HG02610 (cell line): ENCODE results near the gene DHRS7.

Source experiments
- ATAC-seq: cut with Tn5 transposase; IDR thresholded peaks from one replicate; pipeline ENCODE4 v1.9.1; 2021; ENCODE audit warnings: mild to moderate bottlenecking, moderate library complexity; ENCODE audit not compliant: unreplicated experiment

The DHRS7 gene

DNA sequence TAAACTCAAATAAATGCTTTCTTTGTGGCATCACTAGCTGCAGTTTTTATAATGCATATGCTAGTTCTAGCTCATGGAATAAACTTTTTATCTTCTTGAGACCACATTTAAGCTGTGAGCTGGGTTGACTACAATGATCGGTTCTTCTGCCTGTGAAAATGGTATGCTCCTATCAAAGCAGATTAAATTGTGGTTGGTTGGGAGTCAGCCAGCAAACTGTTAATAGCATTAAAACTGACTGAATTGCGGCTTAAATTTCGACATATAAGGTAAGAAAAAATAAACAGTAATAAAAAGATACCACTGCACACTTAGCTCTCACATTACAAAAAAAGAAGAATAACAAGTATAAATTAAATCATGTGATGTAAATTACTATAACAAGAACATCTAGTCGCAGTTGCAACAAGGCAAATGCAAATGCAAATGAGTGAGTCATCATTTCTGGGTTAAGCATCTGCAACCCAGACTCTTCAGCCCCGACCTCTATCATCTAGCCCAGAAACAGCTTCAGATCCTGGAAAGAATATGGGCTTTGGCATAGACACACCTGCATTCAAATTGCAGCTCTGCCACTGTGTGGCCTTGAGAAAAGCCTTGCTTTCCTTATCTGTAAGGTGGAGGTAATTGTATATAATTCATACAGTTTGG is 19.8 kb upstream of the DHRS7 start:
- no peak for ATAC-seq

DNA sequence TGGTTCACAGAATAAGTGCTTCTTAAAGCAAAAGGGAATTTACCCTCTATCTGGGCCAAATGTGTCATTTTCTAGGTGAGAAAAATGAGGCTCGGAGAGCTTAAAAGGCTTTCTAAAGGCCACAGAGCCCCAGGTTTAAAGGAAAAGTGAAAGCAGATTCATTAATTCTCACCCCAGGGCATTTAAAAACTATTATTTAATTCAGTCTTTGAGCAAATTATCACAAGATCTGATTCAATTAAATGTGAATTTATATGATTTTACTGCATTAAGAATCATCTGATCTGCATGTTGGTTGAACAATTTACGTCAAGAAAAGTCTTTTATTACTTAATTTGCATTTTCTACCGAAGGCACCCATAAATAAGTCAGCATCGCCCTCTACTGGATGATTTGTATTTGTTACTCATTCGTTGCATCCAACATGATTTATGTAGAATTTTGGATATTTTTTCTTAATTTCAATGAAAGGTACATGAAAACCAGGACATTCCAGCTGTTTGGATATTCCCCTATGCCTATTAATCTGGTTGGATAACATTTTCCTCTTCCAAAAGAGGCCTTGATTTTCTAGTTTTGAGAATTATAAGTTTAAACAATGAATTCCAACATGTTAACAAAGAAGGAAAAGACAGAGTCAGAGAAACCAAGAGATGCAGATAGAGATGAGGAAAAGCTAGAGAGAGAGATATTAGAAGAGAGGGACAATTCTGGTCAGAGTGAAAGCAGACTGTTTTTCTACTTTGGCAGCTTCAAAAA is 19.1 kb upstream of the DHRS7 start:
- peak; percentile 48 for ATAC-seq

DNA sequence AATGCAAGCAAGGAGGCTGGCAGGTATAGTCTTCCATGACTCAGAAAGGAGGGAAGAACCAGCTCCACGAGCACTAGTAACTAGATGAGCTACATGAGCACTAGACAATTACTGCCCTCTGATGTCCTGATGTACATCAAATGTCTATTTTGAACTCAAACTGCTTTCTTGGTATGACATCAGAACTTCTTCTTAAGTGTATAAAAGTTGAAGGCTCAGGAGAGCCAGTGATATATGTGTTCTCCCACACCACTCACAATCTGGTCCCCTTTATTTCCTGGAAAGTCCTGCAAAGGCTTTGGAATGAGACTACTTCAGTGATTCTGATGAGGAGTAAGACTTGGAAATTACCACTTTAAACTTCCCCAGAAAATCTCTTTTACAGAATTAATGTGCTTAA is 18.5 kb upstream of the DHRS7 start:
- ATAC-seq, result peak; percentile 55

DNA sequence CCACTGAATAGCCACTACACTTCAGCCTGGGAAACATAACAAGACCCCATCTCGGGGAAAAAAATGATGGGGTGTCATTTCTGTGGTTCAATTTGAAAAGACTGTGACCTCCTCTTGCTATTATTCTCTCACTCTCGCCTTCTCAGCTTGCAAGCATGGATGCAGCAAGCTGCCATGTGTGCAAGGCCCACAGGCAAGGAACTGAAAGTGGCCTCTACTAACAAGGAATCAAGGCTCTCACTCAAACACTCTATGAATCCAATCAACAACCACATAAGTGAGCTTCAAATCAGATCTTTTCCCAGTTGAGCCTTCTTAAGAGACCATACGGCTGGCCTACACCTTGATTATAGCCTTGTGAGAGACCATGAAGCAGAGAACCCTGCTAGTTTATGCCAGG is 17.9 kb upstream of the DHRS7 start:
- peak; percentile 17 for ATAC-seq

DNA sequence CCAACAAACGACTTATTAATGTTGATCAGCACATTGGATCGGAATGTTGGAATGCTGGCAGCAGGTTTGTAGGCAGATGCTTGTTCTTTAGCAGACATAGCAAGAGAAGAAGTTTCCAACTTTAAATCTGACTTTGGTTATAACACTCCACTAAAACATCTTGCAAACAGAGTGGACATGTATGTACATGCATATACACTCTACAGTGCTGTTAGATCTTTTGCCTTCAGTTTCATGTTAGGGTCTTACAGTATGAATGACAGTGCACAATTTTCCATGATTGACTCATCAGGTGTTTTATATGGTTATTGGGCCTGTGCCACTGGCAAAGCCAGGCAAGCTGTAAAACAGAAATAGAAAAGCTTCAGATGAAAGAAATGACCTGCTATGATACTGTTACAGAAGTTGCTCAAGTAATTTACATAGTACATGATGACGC is 14.3 kb upstream of the DHRS7 start:
- no peak for ATAC-seq

DNA sequence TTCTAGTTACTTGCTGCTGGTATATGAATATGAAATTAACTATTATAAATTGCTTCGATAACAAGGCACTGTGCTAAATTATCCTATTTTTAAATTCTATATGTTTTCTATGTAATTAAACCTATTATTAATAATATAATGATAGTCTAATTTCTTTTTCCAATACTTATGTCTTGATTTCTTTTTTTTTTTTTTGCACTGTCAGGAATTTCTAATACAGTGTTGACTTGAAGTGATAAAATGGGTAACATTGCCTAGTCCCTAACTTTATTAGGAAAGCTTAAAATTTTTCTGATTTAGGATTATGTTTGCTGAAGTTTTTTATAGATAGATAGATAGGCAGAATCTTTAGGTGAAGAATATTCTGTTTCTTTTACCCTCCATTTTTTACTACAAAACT is 13.6 kb upstream of the DHRS7 start:
- ATAC-seq, result no peak

DNA sequence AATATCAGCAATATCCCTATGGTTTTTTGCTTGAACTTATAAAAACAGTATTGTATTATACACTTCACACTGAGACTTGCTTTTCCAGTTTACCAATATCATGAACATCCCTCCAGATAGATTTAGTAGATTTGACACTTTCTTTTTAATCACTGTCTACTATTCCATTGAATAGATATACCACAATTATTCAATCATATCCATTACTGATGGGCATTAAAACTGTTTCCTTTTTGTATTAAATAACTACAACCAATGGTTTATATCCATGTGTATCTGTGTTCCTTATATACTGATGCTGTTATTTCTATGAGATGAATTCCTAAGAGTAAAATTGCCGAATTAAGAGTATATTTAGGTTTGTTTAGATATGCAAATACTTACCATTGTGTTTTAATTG is 13.0 kb upstream of the DHRS7 start:
- ATAC-seq, result no peak

DNA sequence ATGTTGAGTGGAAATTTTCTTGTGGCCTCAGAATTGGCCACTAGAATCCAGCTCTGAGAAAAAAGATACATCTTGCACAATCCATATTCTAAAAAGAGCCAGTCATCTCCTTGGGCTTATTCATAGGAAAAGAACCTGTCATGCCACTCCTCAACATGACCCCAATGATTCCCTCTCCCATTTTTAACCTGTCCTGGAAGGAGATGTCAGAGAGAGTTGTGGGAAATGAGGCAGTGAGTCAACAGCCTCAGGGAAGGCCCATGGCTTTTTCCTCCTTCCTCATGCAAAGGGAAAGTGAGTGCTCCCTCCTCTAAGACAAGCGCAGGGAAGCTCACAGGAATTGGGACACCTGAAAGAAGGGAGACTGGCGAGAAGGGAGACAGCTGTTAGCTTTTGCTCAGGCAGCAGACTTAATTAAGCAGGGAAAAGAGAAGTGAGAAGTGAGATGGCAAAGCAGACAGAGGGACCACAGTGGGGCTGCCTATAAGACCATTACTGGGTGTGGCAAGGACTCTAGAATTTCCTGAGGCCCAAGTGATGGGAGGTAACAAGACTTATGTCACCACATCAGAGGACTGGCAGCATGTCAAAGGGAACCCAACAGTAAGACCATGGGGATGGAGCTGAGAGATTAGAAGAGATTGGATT is 10.2 kb upstream of the DHRS7 start:
- ATAC-seq, result no peak

DNA sequence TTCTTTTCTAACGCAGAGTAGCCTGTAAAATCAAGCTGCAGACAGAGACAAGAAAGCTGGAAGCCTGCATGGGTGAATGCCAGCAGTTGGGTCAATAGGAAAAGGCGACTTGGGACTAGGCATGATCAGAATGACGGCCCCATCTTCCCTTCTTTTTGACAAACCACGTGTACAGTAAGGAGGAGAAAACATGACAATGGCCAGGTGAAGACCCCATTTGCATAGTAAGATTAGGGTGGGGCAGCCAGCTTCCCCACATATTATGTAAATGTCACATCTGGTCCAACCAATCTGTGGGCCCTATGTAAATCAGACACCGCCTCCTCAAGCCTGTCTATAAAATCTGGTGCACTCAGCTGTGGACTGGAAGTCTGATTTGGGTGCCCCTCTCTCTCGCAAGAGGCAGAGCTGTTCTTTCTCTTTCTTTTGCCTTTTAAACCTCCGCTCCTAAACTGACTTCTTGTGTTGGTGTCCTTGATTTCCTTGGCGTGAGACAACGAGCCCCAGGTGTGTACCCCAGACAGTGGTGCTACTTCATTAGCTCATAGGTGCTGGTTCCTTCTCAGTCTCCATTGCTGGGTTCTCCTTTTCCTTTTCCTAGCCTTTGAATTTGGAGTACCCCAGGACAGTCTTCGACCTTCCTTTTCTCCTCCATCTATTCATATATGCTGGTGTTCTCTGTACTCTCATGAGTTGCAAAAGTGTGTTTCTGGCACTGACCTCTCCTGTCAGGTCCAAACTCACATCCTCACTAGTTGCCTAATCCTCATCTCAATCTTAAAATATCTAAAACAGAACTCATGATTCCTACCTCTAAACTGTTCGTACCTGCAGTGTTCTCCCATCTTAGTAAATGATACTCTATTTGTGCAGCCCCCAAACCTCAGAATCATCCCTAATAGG is 9.4 kb upstream of the DHRS7 start:
- ATAC-seq, result no peak

DNA sequence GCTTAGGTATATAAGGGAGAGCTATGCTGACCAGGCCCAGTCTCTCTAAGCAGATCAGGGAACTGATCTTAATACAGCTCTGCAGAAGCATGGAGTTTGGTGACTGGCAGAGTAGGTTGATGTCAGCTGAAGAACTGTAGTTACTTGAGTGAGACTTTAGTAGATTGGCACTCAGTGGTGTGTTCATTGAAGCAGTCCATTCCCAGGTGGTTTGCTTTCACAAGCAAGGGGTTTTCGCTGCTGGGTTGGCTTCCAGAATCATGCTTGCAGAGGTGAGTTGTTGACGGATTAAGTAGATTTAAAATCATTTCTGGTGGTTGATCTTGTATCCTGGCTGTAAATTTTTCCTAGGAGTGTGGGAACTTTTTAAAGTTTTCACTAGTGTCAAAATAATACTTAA is 6.5 kb upstream of the DHRS7 start:
- no peak for ATAC-seq

DNA sequence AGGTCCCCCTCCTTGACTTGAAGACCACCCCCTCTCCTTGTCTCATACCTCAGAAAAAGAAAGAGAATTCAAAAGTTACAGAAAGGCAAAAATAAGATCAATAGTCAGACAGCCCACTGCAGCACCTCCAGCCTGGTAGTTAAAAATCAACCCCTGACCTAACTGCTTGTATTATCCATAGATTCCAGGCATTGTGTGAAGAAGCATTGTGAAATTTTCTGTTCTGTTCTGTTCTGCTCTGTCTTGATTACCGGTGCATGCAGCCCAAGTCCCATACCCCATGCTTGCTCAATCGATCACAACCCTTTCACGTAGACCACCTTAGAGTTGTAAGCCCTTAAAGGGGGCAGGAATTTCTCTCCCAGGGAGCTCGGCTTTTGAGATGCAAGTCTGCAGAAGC is 5.8 kb upstream of the DHRS7 start:
- no peak for ATAC-seq

DNA sequence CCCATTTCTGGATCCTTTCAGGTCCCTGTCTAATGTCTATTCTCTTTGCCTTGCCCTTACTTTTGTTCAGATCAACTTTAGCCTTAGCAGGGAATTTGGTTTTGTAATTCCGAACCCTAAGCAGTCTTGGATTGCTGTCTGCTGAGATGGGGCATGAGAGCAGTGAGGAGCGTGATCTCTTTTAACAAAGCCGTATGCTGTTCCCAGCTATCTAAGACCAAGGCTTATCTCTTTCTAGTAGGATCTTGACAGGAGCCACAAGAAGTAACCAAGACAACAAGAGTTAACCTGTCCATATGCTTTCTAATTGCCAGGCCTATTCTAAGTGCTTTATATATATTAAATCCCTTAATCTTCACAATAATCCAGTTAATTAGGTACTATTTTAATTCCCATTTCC is 4.5 kb upstream of the DHRS7 start:
- no peak for ATAC-seq

DNA sequence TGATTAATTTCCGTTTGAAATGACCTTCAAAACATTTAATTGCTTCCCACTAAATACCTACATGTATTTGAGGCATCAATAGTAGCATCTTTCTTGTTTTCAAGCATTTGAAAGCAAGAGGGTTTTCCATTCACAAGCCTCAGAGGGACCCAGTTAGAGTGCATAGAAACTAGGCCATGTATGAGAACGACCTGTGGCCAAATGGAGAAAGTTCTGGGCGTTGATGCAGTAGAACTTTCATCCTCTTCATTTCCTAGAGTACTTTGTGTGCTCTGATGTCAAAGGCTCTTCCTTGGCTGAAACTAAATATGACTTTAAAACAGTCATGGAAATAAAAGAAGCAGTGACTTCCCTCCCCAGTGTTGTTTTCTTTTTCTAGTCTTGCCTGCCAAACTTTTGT is 944 bp upstream of the DHRS7 start:
- ATAC-seq, result no peak

DNA sequence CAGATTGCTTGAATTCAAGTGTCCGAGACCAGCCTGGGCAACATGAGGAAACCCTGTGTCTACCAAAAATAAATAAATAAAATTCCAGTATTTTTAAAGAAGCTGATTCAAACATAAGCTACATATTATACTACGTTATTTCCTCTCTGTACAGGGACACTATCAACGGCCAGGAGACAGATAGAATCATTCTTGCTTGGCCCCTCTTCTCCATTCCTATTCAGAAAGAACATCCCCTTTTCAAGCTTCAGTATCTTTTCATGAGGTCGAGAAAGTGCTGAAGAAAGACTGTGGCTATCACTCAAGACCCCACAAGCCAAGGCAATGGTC is 314 bp upstream of the DHRS7 start:
- peak; percentile 9 for ATAC-seq

DNA sequence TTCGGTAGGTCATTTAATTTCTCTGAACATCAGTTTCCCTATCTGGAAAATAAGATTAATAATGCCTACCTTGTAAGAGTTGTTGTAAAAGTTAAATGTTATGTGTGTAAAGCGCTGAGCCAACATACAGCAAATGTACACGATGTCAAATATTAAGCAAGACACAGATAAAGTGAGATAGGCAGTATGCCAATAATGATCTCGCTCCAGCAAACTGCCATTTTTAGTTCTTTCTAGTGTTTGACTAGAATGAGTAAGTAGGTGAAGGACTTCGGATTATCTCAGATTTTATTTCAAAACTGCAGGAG is 840 bp downstream of the DHRS7 start:
- ATAC-seq, result peak; percentile 5

DNA sequence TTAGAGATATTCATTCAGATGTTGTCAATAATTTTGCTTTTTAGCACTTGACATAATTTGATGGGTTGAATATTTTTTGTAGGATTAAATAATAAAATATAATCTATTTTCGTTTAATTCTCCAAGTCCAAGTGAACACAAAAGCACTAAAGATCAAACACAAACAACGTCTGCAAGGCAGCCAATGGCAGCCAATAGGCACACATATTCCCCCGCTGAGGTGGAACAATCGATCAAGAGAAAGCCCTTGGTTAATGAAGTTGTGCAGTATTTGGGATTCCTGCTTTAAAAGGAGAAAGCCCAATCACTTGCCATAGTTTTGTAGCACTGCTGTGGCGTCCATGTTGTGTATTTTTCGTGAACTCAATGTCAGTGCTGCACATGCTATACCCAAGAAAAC is 1.5 kb downstream of the DHRS7 start:
- no peak for ATAC-seq

DNA sequence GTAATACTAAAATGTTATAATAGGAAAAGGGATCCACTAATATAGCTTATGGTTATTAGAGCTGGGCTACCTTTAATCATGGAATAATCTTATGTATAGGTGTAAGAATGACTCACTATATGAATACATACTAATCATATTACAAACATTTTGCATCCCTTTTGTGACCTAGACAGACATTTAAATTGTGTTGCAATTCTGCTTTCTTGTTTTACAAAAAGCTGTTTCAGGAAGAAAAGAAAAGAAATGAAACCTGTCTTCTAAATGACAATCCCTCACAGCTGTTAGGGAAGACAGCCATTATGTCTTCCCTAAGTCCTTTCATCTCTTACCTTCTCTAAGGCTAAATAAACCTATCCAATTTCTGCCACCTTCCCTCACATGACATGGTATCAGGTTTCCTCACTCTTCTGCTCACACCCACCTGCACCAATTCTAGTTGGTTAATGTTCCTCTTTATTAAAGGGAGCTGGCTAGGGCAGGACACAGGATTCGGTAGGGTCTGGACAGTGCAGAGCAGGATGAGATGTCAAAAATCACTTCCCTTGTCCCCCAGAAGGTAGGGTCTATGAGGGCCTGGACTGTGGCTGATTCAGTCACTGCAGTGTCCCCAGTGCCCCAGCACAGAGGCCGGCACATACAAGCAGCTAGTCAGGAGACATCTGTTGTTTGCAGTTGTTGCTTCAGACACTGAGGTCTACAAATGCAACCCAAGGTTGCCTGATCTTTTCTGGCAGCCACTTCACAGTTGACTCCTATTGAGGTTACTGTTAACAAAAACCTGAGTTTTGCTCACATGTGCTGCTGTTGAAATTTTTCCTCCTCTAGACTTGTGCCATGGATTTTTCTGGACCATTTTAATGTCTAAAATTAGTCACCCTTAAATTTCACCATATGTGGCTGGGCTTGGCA is 3.7 kb downstream of the DHRS7 start:
- no peak for ATAC-seq

DNA sequence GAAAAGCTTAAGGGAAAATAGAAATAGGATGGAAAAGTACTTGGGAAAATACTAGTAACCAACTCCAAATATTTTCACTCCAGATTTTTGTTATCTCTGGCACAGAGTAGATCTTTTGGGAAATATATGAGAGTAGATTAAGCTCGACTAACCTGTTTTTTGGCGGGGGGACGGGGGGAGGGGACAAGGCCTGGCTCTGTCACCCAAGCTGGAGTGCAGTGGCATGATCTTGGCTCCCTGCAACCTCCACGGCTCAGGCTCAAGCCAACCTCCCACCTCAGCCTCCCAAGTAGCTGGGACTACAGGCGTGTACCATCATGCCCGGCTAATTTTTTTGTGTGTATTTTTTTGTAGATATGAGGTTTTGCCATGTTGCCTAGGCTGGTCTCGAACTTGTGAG is 4.8 kb downstream of the DHRS7 start:
- no peak for ATAC-seq

DNA sequence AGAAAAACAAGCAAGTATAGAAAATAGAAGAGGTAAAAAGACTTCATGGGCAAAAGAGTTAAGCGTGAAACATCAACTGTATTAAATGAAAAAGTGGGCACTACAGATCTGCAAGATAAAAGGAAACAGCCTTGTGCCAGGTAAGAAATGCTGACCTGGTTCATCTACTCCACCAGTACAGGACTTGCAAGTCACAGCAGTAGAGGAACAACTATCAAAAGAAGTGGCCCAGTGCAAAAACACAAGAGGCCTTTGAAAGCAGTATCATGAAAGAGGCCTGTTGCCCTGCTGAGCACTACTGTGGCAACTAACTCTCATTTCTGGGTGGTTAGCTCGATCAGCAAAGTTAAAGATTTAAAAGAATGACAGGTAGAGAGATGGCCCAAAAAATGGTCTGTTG is 10.5 kb downstream of the DHRS7 start:
- no peak for ATAC-seq

DNA sequence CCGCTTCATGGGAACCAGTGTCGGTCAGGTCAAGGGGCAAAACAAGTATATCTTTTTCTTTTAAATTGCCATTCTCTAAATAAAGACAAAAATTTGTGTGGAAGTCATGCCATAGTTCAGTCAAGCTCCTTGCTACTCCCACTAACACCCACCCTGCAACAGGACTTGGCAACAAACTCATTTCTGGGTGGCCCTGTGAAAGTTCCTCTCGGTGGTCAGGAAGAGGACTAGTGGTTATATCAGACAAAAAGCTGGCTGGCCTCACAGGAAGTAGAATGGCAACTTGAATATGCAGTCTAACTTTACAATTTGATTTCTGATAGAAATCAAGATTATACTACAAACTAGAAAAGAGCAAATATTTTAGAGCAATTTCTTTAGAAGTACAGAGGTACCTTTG is 11.2 kb downstream of the DHRS7 start:
- ATAC-seq, result no peak

DNA sequence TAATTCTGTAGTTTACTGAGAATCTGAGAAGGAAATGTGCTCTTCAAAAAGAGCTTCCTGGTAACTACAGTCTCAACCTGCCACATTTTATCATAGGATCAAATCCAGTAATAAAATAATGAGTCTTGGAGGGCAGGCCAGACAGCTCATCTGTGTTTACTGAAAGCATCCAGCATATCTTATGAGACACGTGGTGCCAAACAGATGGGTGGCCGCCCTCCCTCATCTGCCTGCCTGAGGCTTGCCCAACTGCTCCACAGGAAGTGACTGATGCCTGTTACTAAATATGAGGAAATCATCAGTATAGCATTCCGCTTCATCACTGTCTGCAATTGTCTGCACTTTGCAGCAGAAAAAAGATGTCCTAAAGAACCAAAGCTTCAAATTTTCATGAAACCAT is 13.5 kb downstream of the DHRS7 start:
- peak; percentile 86 for ATAC-seq
